Calu3 (cell line): ENCODE data around the gene OBSCN. TPM values are rescaled to one million over a fixed set of nuclear protein-coding genes. Genes with fewer than 3 reads are reported as not detected.

Experiments used
- BruUV-seq: library from RNA; stranded (reverse); fragments of 400-500 nt; replicated peaks from 2 replicates; lab custom pipeline; 2021; lab: Mats Ljungman, UMichigan
- CTCF ChIA-PET: fragments of 300-600 bp; sonication (Branson Sonifier 250); formaldehyde crosslinking; loops from one replicate; lab custom pipeline; 2022; ENCODE audit warnings: antibody characterized with exemption; lab: Charles Lee
- DNase-seq: peaks from one replicate; pipeline ENCODE4 v3.0.0; 2022
- H3K27ac Mint-ChIP-seq: one replicate; pipeline ENCODE4 v1.8.0; 2022; ENCODE audit warnings: mixed read lengths; ENCODE audit not compliant: unreplicated experiment
- H3K27me3 Mint-ChIP-seq: one replicate; pipeline ENCODE4 v1.8.0; 2022; ENCODE audit warnings: mixed read lengths; ENCODE audit not compliant: unreplicated experiment
- H3K36me3 Mint-ChIP-seq: one replicate; pipeline ENCODE4 v1.8.0; 2022; ENCODE audit warnings: mild to moderate bottlenecking, moderate library complexity, mixed read lengths; ENCODE audit not compliant: insufficient read depth, unreplicated experiment
- H3K4me1 Mint-ChIP-seq: one replicate; pipeline ENCODE4 v1.8.0; 2022; ENCODE audit warnings: mild to moderate bottlenecking, low read depth, mixed read lengths; ENCODE audit not compliant: unreplicated experiment
- H3K4me3 Mint-ChIP-seq: one replicate; pipeline ENCODE4 v1.8.0; 2022; ENCODE audit warnings: mild to moderate bottlenecking, low read depth, moderate library complexity, mixed read lengths; ENCODE audit not compliant: unreplicated experiment
- H3K9me3 Mint-ChIP-seq: one replicate; pipeline ENCODE4 v1.8.0; 2022; ENCODE audit warnings: low read depth, mixed read lengths; ENCODE audit not compliant: unreplicated experiment
- intact Hi-C: fragments of 100-400 bp; cut with micrococcal nuclease; formaldehyde crosslinking; loops from one replicate; pipeline ENCODE4 v1.10.0; 2022; ENCODE audit not compliant: unreplicated experiment
- total RNA-seq: library from RNA; stranded (reverse); gene quantifications from 2 replicates; pipeline ENCODE4 v1.2.3, GENCODE V29; 2022
- TF ChIP-seq, protein P1 (sequence below): fragments of 200-600 bp; IDR thresholded peaks from one replicate; pipeline ENCODE4 v1.8.0; 2022; ENCODE audit warnings: antibody characterized with exemption; ENCODE audit not compliant: unreplicated experiment

OBSCN gene
- total RNA-seq, 1 experiment from 2014 or later, result 19.5 TPM

DNA sequence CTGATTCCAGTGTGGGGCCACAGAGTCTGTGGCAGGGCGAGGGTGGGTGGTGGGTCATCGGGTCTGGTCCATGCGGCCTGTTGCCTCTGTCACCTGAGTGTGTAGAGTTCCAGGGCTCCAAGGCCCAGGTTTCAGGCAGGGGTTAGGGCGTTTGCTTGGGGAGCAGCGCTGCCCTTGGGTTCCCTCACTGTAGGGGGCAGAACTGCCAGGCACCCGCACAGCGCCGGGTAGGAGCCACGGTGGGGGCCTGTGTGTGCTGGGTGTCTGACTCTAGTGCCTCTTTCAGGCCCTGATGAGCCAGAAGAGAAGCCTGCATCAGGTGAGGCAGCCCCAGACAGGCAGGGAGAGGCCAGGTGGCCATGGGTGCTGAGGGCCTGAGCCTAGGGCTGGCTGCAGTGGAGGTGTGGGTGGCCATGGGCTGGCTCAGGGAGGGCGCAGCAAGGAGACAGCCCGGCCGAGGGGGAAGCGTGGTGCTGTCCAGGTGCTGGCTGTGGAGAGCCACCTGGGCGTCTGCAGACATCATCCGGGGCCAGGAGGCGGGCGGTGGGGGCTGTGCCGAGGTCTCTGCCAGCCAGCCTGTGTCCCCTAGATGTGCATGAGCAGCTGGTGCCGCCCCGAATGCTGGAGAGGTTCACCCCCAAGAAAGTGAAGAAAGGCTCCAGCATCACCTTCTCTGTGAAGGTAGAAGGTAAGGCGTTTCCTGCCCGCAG lies 126.5 kb downstream of the OBSCN start:
- Mint-ChIP-seq H3K36me3 (peaks cover 3% of the 10 kb centered on the region), H3K4me3 (no peak overlapping the region), H3K9me3 (no peaks in the 10 kb centered on the region), H3K27me3 (no peaks in the 10 kb centered on the region), H3K4me1 (no peaks in the 10 kb centered on the region), H3K27ac (no peak overlapping the region)
- CTCF ChIA-PET, result no interaction called here
- intact Hi-C loops, result no loop called here
- DNase-seq, result no peak
- TF ChIP-seq, protein P1, sequence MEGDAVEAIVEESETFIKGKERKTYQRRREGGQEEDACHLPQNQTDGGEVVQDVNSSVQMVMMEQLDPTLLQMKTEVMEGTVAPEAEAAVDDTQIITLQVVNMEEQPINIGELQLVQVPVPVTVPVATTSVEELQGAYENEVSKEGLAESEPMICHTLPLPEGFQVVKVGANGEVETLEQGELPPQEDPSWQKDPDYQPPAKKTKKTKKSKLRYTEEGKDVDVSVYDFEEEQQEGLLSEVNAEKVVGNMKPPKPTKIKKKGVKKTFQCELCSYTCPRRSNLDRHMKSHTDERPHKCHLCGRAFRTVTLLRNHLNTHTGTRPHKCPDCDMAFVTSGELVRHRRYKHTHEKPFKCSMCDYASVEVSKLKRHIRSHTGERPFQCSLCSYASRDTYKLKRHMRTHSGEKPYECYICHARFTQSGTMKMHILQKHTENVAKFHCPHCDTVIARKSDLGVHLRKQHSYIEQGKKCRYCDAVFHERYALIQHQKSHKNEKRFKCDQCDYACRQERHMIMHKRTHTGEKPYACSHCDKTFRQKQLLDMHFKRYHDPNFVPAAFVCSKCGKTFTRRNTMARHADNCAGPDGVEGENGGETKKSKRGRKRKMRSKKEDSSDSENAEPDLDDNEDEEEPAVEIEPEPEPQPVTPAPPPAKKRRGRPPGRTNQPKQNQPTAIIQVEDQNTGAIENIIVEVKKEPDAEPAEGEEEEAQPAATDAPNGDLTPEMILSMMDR, result no peak
- BruUV-seq, result no TSS peak

DNA sequence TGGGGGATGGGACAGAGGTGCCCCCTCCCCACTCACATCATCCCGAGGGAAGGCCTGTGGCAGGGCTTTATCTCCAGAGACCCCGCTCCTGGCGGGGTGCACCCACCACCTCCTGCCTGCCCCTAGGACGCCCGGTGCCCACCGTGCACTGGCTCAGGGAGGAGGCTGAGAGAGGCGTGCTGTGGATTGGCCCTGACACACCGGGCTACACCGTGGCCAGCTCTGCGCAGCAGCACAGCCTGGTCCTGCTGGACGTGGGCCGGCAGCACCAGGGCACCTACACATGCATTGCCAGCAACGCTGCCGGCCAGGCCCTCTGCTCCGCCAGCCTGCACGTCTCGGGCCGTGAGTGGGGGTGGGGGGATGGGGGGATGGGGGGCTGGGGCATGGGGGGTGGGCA lies 127.1 kb downstream of the OBSCN start:
- H3K9me3 Mint-ChIP-seq, result no peaks in the 10 kb centered on the region
- intact Hi-C loops, result no loop called here
- no peak overlapping the region for H3K4me3 Mint-ChIP-seq
- no peaks in the 10 kb centered on the region for H3K27me3 Mint-ChIP-seq
- H3K4me1 Mint-ChIP-seq, result no peaks in the 10 kb centered on the region
- CTCF ChIA-PET, result no interaction called here
- peaks cover 3% of the 10 kb centered on the region for H3K36me3 Mint-ChIP-seq
- H3K27ac Mint-ChIP-seq, result no peak overlapping the region
- BruUV-seq, result no TSS peak
- DNase-seq, result no peak
- TF ChIP-seq, protein P1, result no peak

DNA sequence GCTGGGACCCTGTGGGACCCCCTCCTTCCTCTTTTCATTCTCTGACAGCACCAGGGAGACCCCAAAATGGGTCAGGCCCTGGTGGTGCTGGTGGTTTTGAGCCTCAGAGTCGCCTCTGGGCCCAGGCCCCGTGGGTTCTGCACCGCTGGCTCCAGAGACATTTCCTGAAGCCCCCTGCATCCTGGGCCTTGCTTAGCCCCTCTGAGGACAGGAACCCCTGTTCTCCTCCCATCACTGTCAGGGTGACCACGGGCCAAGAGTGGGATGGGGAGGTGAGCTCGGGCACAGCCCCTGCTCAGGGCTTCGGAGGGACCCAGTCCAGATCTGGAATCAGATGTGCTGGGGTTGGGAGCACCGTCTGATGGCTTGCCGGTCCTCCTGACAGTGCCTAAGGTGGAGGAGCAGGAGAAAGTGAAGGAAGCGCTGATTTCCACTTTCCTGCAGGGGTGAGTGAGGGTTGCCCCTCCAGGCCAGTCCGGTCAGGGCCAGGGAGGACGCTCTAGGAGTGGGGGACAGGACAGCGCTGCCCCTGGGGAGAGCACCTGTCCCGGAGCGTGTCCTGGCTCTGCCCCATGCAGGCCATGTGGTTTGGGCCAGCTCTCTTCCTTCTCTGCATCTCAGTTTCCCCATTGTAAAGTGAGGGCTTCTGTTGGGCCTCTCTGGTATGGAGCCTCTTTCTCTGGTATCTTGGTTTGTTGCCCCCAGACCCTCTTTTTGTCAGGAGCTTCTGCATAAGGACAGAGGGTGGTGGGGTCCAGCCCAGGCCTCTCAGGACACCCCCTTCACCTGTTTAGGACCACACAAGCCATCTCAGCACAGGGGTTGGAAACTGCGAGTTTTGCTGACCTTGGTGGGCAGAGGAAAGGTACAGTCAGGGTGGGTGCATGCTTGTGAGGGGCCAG lies 127.8 kb downstream of the OBSCN start:
- TF ChIP-seq, protein P1, result no peak
- CTCF ChIA-PET, result no interaction called here
- Mint-ChIP-seq H3K9me3 (no peaks in the 10 kb centered on the region), H3K27ac (no peak overlapping the region), H3K36me3 (peaks cover 3% of the 10 kb centered on the region), H3K4me3 (no peak overlapping the region), H3K27me3 (no peaks in the 10 kb centered on the region), H3K4me1 (no peaks in the 10 kb centered on the region)
- intact Hi-C loops, result no loop called here
- no TSS peak for BruUV-seq
- no peak for DNase-seq

DNA sequence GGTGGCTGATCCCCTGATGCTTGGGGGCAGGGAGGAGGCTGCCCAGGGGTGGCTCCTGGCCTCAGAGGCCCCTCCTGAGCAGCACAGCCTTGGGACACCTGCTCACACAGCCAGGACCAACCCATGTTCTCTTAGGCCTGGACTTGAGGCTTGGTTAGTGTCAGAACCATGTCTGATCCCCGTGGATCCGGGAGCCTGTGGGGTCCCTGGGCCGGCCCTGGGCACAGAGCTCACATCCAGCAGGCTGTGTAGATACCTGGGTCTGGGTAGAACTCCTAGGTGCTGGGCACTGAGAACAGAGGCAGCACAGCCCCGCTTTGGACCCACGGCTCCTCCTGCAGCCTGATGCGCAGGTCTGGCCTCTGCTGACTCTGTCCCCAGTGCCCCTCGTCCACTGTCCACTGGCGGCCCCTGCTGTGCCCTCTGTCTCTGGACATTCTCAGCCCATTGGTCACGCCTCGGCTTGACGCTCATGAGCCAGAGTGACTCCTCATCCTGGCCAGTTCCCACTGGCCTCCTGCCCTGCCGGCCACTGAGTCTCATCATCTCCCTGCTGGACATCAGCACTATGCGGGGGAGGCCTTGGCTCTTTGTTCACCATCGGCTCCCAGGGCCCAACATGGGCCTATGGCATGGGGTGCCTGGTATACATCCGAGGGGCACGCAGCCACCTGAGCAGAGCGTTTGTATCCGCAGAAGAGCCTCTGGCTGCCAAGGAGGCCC lies 128.6 kb downstream of the OBSCN start:
- Mint-ChIP-seq H3K27me3 (no peaks in the 10 kb centered on the region), H3K4me1 (no peaks in the 10 kb centered on the region), H3K36me3 (peaks cover 3% of the 10 kb centered on the region), H3K27ac (no peak overlapping the region), H3K9me3 (no peaks in the 10 kb centered on the region), H3K4me3 (no peak overlapping the region)
- intact Hi-C loops, result no loop called here
- no peak for DNase-seq
- CTCF ChIA-PET, result no interaction called here
- TF ChIP-seq, protein P1, result no peak
- no TSS peak for BruUV-seq
